WI38 (cell line): ENCODE measurements around the gene PACRG.

Experiments used
- H3K4me3 ChIP-seq: 2 replicates; pipeline ENCODE4 v1.5.1; 2011; ENCODE audit warnings: low read depth, mild to moderate bottlenecking, control low read depth, low read length
- CTCF ChIP-seq: IDR thresholded peaks from 2 replicates; pipeline ENCODE4 v1.5.1; 2012; ENCODE audit warnings: low read depth, mild to moderate bottlenecking, control low read depth, low read length

PACRG gene

GRCh38 chr6:163345931-163346330 is 618.2 kb downstream of the PACRG start:
- H3K4me3 ChIP-seq, result no peak overlapping the region
- no peak for TF ChIP-seq CTCF

GRCh38 chr6:163346497-163346961 is 618.8 kb downstream of the PACRG start:
- no peak for TF ChIP-seq CTCF
- H3K4me3 ChIP-seq, result no peak overlapping the region

GRCh38 chr6:163347021-163347446 is 619.3 kb downstream of the PACRG start:
- H3K4me3 ChIP-seq, result no peak overlapping the region
- no peak for TF ChIP-seq CTCF

- H3K4me3 ChIP-seq, result no peak overlapping the region
- TF ChIP-seq CTCF, result no peak
These were observed 621.3 kb downstream of the PACRG start for GRCh38 chr6:163348789-163349680.

- no peak for TF ChIP-seq CTCF
- H3K4me3 ChIP-seq, result no peak overlapping the region
These were observed 621.9 kb downstream of the PACRG start for GRCh38 chr6:163349696-163350095.

GRCh38 chr6:163351013-163351412 is 623.2 kb downstream of the PACRG start:
- H3K4me3 ChIP-seq, result no peak overlapping the region
- no peak for TF ChIP-seq CTCF

GRCh38 chr6:163352011-163352685 is 624.4 kb downstream of the PACRG start:
- no peak for TF ChIP-seq CTCF
- H3K4me3 ChIP-seq, result no peak overlapping the region
